ENCODE data around the gene RPL9. TPM values are rescaled to one million over a fixed set of nuclear protein-coding genes. Genes with fewer than 3 reads are reported as not detected.
"Not testable (repeated sequence)": the region's sequence is repeated elsewhere in the genome, so short reads cannot be mapped to it uniquely, and the experiment has no call there.

The RPL9 gene
- polyA plus RNA-seq, 4 donors: 536 to 1,798 (median 1,302) TPM

DNA sequence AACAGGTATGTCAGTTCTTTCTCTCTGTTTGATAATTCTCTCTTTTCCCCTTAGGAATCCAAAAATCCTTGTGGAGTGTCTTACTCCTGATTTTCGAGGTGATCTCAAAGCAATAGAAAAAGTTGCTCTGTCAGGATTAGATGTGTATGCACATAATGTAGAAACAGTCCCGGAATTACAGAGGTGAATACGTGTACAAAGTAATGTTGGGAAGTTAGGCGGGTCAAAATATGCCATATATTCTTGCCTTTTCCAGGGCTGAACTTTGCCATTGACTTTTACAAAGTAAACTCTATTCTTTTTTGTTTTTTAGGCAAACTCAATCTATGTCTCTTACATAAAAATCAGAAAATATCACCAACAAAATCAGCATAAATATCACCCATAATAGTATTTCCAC lies 8.7 kb upstream of the RPL9 start:
- DNase-seq (ENCODE audit: low read depth in 4 of 4, low spot score in 3 of 4): no peak

DNA sequence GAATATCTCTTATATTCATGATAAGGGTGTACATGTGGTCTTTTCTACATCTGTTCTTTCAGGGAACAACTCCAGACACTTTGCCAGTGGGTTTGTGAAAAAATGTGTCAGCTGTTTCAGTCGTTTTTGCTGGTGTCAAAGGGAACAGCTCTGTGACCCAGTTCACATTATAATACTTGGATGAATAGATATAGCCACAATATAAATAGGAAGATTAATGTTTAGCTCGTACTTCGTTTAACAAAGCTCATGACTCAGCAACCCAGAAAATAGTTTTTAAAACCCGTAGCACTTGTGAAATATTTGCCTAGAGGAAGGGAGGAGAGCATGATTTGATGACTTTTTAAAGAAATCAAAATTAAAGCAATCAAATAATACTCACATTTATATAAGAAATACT lies 8.0 kb upstream of the RPL9 start:
- no peak for DNase-seq (ENCODE audit: low read depth in 4 of 4, low spot score in 3 of 4)

DNA sequence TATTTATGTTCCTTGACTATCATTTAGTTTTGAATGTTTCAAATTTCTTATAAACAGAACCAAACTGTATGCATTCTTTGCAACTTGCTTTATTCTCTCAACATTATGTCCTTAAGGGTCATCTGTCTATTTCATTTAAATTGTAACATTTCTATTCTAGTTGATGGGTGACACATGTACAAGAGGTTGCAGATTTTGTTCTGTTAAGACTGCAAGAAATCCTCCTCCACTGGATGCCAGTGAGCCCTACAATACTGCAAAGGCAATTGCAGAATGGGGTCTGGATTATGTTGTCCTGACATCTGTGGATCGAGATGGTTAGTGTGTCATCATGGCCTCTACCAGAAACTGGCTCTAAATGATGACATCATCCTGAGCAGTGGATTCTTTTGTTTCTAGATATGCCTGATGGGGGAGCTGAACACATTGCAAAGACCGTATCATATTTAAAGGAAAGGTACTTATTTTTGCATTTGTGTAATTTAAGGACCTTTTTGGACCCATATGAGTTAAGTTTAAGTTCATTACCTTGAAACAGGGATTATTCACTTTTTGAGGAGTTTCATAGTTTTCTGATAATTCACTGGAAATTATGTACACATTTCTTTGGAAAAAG lies 6.3 kb upstream of the RPL9 start:
- no peak for DNase-seq (ENCODE audit: low read depth in 4 of 4, low spot score in 3 of 4)

DNA sequence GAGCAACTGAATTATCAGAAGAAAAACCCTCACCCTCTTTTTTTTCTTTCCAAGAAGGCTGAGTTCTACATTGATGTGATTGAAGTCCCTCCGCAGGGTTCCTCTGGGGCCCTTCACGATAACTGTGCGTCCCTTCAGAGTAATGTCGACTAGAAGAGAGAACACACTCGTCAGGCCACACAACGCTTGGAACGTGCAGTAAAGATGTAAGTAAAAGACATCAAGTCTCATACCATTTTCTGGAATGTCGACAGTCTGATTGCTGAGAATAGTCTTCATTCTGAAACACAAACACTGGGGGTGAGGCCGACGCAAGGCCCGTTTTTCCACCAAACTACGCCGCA lies 589 bp downstream of the RPL9 start:
- not testable (repeated sequence) for DNase-seq (ENCODE audit: low read depth in 4 of 4, low spot score in 3 of 4)

DNA sequence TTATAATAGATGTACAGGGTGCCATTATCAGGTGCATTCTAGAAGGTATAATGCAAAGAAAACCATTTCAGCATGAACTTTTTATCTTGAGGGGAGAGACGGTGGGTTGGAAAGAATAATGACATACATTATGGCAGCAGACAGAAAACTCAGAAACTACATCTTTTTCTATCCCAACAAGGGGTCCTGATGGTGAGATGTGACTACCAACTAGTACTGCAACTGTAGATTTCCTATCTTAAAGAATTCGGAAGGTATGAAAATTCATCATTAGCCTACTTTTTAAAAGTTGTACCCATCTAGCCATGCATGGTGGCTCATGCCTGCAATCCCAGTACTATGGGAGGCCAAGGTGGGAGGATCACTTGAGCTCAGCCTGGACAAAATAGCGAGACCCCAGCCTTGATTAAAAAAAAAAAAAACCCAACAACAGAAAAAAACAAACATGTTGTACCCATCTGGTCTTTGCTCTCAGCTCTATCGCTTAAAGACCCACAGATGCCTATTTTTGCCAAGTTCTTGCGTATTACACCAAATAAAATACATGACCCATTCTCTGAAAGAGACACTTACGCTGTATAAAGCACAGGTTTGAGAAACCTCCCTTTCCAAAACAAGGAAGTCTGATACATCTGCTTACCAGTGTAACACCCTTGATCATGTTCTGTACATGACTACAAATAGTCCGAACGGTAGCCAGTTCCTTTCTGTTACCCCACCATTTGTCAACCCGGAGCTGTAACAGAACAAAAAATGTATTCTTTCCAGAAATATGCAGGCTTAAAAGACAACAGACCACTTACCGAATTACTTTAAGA lies 1.6 kb downstream of the RPL9 start:
- no peak for DNase-seq (ENCODE audit: low read depth in 4 of 4, low spot score in 3 of 4)

DNA sequence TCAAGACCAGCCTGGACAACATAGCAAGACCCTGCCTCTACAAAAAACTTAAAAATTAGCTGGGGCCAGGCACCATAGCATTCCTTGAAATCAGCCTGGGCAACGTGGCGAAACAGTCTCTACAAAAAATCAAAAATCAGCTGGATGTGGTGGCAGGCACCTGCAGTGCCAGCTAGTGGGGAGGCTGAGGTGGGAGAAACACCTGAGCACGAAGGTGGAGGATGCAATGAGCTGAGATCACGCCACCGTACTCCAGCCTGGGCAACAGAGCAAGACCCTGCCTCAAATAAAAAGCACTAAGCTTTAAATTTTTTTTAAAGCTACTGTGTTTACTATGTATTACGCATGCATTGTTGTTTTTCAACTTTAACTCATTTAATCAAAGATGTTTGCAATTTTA lies 3.2 kb downstream of the RPL9 start:
- DNase-seq (ENCODE audit: low read depth in 4 of 4, low spot score in 3 of 4): no peak

DNA sequence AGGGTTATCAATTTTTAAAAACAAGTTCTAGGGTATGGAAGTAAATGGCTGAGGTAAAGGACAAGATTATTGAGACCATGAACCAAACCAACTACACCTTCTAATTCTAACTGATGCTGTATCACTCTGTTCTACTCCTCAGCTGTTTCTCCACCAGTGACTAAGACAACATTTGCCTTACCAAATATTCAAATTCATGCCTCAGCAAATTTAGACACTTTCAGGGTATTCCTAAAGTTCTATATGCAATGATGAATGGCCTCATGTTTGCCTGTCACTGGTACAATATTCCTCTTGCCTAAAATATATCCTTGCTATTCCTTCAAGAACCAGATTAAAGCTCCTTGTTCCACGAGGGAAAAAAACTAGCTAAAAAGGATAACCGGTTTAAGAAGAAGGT lies 5.0 kb downstream of the RPL9 start:
- no peak for DNase-seq (ENCODE audit: low read depth in 4 of 4, low spot score in 3 of 4)

DNA sequence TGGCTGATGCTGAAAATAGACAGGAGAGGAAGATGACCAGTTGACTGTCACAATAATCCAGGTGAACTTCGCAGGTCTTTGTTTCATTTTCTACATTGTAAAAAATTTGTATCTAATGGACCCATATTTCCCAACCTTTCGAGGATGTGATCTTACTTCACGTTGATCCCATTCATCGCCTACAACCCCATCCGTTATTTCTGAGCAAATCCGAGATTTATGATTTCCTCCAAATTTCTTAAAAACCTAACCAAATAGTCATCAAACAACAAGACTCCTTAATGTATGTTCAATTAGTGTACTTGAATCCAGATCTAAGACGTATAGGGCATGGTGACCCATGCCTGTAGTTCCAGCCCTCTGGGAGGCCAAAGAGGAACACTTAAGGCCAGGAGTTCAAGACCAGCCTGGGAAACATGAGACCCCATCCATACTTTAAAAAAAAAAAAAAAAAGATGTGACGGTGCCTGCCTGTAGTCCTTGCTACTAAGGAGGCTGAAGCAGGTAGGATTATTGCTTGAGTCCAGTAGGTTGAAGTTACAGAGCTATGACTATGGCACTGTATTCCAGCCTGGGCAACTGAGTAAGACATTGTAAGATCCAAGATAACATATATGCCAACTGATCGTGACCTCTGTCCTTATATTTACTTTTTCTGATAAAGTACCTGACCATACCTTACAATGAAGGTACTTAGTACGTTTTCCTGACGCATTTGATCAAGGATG lies 5.7 kb downstream of the RPL9 start:
- DNase-seq (ENCODE audit: low read depth in 4 of 4, low spot score in 3 of 4): no peak

DNA sequence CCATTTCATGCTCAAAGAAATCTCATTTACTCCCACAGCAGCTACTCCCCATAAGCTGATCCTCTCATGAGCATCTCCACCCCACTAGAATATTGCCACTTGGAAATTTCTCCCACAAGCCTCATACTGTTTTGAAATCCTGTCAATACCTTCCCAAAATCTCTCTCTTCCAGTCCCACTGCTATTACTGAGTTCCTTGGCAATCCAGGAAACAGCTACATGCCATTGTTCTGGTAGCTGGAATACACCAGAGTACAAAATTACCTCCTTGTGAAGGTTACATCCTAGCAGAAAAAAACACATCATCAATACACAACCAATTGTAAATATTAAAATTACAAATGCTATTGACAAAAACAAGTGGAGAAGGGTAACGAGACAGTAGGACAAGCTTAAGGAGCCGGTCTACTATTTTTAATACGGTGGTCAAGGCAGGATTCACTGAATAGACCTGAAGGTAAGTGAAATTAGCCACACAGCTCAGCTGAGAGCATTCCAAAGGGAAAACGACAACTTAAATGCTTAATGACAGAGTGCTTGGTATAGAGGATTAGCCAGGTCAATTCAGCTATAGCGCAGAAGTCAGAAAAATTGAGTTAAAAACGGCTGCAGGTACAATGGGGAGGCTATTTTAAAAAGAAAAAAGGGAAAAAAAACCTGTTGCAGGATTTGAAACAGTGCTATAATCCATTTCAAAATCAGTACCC lies 6.4 kb downstream of the RPL9 start:
- no peak for DNase-seq (ENCODE audit: low read depth in 4 of 4, low spot score in 3 of 4)

DNA sequence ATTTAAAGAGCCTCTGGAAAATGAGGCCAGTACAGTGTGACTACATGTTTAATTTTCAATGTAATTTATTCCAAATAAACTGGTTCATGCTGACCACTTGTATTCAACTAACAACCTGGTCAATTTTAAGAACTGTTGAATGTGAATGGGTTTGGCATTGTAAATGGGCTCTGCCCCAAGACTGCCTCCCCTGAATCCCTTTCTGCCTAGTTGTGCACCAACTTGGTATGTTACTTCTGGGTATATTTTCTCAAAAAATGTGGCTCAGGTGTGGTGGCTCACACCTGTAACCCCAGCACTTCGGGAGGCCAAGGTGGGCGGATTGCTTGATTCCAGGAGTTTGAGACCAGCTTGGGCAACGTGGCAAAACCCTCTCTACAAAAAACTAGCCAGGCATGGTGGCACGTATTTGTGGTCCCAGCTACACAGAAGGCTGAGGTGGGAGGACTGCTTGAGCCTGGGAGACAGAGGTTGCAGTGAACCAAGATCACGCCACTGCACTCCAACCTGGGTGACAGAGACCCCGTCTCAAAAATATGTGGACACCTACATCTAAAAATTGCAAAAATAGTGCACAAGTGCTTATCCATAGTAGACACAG lies 7.2 kb downstream of the RPL9 start:
- DNase-seq (ENCODE audit: low read depth in 4 of 4, low spot score in 3 of 4): no peak

DNA sequence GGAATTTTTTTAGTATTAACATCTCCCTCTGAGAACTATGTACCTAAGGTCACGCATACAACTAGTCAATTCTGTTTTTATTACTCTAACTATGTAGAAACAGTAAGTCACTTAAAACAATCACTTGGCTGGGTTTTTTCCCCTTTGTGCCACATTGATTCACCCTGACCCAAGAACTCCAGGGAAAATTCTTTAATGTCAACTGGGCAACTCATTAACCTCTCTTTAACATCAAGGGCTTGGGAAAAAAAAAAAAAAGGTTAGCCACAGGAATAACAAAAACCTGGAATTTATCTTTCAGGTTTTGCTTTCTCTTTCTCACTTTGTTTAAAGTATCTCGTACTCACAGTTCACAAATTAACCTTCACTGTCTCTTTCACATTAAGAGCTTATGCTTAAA lies 8.1 kb downstream of the RPL9 start:
- DNase-seq (ENCODE audit: low read depth in 4 of 4, low spot score in 3 of 4): no peak

DNA sequence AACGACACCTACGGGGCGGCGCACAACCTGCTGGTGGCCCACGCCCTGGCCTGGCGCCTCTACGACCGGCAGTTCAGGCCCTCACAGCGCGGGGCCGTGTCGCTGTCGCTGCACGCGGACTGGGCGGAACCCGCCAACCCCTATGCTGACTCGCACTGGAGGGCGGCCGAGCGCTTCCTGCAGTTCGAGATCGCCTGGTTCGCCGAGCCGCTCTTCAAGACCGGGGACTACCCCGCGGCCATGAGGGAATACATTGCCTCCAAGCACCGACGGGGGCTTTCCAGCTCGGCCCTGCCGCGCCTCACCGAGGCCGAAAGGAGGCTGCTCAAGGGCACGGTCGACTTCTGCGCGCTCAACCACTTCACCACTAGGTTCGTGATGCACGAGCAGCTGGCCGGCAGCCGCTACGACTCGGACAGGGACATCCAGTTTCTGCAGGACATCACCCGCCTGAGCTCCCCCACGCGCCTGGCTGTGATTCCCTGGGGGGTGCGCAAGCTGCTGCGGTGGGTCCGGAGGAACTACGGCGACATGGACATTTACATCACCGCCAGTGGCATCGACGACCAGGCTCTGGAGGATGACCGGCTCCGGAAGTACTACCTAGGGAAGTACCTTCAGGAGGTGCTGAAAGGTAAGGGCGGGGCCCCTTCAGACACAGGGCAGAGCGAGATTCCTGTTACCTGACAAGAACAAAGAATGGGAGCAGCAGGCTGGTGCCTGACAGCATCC lies 11.7 kb downstream of the RPL9 start:
- peak; percentile 36 to 53 (median 44) for DNase-seq (ENCODE audit: low read depth in 4 of 4, low spot score in 3 of 4)

DNA sequence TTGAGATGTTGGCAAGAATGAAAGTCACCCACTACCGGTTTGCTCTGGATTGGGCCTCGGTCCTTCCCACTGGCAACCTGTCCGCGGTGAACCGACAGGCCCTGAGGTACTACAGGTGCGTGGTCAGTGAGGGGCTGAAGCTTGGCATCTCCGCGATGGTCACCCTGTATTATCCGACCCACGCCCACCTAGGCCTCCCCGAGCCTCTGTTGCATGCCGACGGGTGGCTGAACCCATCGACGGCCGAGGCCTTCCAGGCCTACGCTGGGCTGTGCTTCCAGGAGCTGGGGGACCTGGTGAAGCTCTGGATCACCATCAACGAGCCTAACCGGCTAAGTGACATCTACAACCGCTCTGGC lies 12.3 kb downstream of the RPL9 start:
- DNase-seq (ENCODE audit: low read depth in 4 of 4, low spot score in 3 of 4): no peak

DNA sequence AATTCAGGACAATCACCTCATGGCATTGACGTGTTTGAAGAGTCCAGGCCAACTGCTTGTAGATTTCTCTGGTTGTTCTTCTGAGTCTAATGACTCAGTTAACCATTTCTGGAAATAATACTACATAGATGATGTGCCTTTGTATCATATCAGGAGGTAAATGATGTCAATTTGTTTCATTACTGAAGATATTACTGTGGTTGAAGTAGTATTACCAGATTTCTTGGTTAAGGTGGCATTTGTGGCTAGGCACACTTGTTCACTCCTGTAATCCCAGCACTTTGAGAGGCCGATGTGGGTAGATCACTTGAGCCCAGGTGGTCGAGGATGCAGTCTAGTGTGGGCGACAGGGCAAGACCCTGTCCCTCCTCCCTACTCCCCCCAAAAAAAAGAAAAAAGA lies 15.7 kb downstream of the RPL9 start:
- DNase-seq (ENCODE audit: low read depth in 4 of 4, low spot score in 3 of 4): no peak

DNA sequence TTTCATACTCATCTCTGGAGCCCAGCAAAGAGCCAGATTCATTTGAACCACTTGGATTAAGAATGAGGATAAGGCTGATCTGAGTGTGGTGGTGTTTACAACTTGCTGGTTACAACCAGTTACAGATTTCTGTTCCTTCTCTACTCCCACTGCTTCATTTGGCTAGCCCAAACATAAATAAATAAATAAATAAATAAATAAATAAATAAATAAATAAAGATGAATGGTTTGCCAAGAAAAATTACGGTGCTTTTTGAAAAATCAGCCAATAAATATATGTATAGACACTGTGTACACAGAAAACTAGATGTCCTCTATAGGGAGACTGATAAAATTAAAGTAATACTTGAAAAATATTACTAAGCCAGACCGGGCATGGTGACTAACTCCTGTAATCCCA lies 17.1 kb downstream of the RPL9 start:
- no peak for DNase-seq (ENCODE audit: low read depth in 4 of 4, low spot score in 3 of 4)

DNA sequence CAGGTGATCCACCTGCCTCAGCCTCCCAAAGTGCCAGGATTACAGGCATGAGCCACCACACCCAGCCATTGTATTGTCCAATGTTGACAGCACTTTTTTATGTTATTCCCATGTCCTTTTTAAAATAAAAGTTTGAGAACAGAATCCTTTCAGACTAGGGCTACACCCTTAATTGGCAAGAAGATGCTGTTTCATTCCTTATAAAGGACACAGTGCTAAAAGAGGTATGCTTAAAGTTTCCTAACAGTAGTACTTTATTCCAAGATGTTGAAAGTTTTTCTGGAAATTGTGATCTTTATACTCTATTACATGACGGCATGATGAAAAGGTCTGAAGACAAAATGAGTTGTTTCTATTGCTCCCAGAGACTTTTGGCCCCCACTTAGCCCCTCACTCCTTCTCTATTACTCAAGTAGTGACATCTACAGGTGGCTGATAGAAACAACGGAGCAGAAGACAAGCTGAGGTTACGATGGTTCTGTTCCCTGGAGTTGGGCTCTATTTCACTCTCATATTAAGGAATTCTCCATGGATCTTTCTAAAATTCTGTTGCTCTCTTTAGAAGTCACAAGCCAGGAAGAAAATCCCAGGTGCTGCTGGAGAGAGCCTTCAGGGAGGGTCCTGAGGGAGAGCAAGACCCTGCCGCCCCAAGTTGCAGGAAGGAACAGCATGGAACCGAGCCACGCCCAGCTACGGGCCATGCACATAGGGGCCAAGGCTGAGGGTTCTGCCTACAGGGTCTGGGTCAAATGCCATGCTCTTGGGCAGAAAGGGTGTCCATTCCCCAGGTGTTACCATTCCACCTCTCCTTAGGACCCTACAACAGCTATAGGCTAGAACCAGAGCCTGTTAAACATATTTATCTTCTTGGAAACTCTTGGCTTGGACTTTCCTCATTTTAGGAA lies 22.8 kb downstream of the RPL9 start:
- no peak for DNase-seq (ENCODE audit: low read depth in 4 of 4, low spot score in 3 of 4)

DNA sequence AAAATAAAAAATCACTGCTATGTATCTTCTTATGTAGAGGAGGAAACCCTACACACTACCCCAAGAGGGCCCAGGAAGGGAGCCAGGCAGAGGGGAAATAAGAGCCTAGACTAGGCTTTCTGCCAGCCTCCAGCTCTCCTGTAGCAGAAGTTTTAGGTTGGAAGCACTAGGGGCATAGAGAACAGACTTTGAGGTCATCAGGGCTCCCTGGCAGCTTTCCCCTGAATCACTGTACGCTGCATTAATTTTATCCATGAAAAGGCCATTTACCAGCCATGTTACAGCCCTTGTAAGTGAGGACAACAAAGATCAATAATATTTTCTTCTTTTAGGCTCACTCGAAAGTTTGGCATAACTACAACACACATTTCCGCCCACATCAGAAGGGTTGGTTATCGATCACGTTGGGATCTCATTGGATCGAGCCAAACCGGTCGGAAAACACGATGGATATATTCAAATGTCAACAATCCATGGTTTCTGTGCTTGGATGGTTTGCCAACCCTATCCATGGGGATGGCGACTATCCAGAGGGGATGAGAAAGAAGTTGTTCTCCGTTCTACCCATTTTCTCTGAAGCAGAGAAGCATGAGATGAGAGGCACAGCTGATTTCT lies 24.7 kb downstream of the RPL9 start:
- no peak for DNase-seq (ENCODE audit: low read depth in 4 of 4, low spot score in 3 of 4)

DNA sequence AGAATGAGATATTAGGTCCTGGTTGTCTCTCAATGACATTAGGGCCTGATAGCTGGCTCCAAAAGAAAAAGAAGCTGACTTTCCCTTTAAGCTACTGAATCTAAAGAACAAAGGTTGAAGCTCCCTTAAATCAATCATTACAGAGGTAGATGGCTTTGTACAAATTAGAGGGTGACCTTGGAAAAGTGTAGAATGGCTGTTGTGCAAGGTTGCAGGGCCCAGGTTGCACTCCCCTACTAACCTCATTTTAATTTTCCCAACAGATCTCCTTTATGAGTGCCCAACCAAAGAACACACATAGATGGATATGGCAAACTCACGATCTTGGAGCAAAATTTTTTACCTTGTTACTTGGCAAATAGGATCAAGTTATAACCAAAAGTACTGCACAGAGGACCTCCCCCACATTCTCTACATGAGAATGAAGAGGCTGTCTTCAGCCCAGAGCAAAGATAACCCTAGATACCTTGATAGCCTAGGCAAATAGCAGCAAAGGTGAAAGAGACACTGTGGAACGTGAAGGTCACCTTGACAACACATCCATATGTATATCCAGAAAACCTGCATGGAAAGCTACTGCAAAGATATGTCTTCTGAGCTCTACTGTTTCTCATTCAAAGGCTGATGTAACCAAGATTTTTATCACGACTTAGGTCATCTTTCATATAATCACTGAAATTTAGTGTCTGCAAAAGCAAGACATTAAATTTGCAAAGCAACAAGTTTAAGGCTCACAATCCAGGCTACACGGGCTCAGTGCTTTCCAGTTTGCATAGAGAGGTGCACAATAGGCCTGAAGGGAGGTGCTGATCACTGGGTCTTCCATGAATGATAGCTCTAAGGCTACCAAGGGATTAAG lies 29.0 kb downstream of the RPL9 start:
- no peak for DNase-seq (ENCODE audit: low read depth in 4 of 4, low spot score in 3 of 4)

Measured in left renal pelvis (tissue), 4 donors.